ENCODE results near the gene ZNF254.
A peak's percentile ranks its signal among the peaks of the same experiment; 100 is the strongest.
"Not testable (repeated sequence)": the region's sequence is repeated elsewhere in the genome, so short reads cannot be mapped to it uniquely, and the experiment has no call there.

Gene ZNF254

DNA sequence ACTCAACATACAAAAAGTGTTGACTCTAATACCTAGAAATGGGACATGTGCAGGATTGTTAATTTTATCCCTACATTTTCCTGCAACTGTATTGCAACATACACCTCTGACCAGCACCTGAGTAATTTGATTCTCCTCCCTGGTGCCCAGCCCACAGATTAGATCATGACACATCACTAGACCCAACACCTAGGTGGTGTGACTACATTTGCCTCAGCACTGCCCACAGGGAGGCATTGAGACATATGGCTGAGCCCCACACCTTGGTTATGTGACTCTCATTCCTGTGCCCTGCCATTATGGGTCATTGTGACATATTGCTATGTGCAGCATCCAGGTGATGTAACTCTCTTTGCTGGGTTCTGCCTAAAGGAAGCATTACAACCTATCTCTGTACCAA lies 13.2 kb upstream of the ZNF254 start:
- no peak for DNase-seq

GRCh38 chr19:24074720-24075454 lies 12.1 kb upstream of the ZNF254 start:
- no peak for DNase-seq

GRCh38 chr19:24075530-24075929 lies 11.5 kb upstream of the ZNF254 start:
- DNase-seq: not testable (repeated sequence)

- no peak for DNase-seq
These were observed 8.3 kb upstream of the ZNF254 start for GRCh38 chr19:24078680-24079079.

- no peak for DNase-seq
These were observed 5.9 kb upstream of the ZNF254 start for GRCh38 chr19:24081056-24081455.

GRCh38 chr19:24098359-24098758 lies 11.4 kb downstream of the ZNF254 start:
- no peak for DNase-seq

DNA sequence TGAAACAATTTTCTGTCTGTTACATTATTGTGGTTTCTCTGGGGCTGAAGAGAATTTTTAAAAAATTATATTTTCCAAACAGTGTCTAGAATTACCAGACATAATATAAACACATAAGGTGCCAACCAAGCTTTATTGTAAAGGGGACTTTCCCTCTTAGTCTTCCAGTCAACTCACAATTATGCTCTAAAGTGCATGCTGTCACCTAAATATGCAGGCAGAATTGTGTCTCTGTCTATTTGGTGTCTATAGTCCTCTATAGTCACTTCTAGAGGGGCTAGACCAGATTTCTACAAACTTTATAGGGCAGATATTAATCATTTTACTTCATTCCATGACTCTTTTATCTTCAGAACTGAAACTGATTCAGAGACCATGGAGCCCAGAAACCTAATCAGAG lies 12.8 kb downstream of the ZNF254 start:
- no peak for DNase-seq

- not testable (repeated sequence) for DNase-seq
These were observed 13.6 kb downstream of the ZNF254 start for GRCh38 chr19:24100597-24100996.

- no peak for DNase-seq
These were observed 14.6 kb downstream of the ZNF254 start for GRCh38 chr19:24101459-24102115.

DNA sequence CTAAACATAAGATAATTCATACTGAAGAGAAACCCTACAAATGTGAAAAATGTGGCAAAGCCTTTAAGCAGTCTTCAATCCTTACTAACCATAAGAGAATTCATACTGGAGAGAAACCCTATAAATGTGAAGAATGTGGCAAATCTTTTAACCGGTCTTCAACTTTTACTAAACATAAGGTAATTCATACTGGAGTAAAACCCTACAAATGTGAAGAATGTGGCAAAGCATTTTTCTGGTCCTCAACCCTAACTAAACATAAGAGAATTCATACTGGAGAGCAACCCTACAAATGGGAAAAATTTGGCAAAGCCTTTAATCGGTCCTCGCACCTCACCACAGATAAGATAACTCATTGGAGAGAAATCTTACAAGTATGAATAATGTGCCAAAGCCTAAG lies 40.6 kb downstream of the ZNF254 start:
- no peak for DNase-seq

DNA sequence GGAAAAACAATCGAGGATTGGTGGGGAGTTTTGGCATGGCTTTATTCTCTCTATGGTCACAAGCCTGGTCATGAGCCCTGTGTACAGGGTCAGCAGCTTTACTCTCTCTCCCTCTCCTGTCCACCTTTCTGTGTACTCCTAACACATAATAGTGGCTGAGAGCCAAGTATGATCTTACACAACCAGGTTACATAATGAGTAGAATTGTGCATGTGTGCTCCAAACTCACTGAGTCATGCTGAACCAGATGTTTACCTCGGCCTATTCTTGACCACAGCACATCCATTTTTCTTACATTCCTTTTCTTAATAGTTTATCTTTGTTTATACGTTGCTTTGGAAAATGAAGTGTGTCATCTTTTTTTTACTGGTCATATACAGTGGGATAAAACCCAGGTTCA lies 53.1 kb downstream of the ZNF254 start:
- no peak for DNase-seq

- no peak for DNase-seq
These were observed 53.6 kb downstream of the ZNF254 start for GRCh38 chr19:24140591-24140990.

DNA sequence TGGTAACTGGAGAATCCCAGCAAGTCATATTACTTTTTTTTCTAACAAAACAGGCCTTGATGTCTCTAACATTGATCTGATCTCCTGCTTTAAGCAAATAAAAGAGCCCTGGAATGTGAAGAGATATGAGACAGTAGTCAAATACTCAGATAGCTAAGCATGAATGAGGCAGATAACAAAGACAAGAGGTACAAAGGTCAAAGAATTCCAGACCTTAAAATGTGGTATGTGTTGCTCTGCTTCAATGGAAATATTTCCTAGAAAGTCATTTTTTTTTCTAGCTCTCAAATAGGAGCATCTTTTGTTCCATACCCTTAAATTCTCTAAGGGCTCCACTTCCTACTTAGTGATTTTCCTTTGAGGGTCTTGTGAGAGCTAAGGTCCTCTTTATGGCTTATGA lies 54.6 kb downstream of the ZNF254 start:
- no peak for DNase-seq

- DNase-seq: no peak
These were observed 55.8 kb downstream of the ZNF254 start for GRCh38 chr19:24142771-24143170.

GRCh38 chr19:24159707-24160106 lies 72.7 kb downstream of the ZNF254 start:
- peak; percentile 1 to 22 for DNase-seq

DNA sequence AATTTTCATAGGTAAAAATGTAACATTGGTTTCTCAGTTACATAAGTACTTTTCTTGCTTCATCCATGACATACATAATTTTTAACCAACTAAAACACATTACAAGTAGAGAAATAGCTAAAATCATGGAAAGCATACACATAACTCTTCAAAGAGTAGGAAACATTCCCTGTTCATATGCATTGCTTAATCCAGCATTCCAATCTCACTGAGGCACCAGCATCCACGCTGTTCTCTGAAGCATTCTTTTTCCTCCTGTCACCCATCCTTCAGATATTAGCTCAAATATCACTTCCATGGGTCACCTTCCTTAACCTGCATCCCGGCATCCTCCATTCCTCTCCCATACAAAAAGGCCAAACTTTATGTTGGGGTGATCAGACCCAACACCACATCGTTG lies 79.1 kb downstream of the ZNF254 start:
- DNase-seq: no peak

- no peak for DNase-seq
These were observed 86.9 kb downstream of the ZNF254 start for GRCh38 chr19:24173882-24174281.

GRCh38 chr19:24177686-24178085 lies 90.7 kb downstream of the ZNF254 start:
- DNase-seq: no peak

DNA sequence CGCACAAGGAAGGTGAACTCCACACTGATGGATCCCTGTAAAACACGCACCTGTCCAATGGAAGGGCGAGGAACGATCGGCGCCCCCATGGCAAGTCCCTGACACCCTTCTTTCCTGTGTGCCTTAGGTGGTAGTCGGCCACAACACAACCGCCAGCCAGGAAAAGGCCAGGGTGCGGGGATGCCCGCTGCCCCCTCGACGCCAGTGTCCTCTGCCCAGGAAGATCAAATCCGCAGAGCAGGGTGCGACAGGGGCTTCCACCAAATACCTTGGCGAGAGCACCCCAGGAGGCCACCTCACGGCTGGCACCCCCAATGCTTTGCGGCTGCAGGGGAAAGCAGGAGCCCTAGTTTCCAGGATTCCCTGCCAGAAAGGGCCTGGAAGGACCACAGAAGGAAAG lies 91.2 kb downstream of the ZNF254 start:
- DNase-seq: no peak
